Transverse colon (tissue), 4 donors: ENCODE results near the gene FSIP2. TPM values are rescaled to one million over a fixed set of nuclear protein-coding genes. Genes with fewer than 3 reads are reported as not detected.

Experiments used
- DNase-seq: peaks from one replicate; pipeline ENCODE4 v3.0.0-alpha.2; 2019
- H3K27ac ChIP-seq, 4 donors: fragments of 200-600 bp; sonication (generic); 2 replicates each; pipeline ENCODE4 v1.5.1; 2016 to 2018; ENCODE audit warnings: inconsistent platforms in 4 of 4
- H3K27me3 ChIP-seq: fragments of 200-600 bp; sonication (generic); 2 replicates; pipeline ENCODE4 v1.5.1; 2017; ENCODE audit warnings: inconsistent platforms
- H3K36me3 ChIP-seq, 4 donors: fragments of 200-600 bp; sonication (generic); 2 replicates each; pipeline ENCODE4 v1.5.1; 2017 to 2019; ENCODE audit warnings: inconsistent platforms in 4 of 4
- H3K4me1 ChIP-seq, 4 donors: fragments of 200-600 bp; sonication (generic); 2 replicates each; pipeline ENCODE4 v1.5.1; 2017 to 2020; ENCODE audit warnings: inconsistent platforms in 4 of 4
- H3K4me3 ChIP-seq, 4 donors: fragments of 200-600 bp; sonication (generic); 1 replicate in 1 of 4; 2 replicates in 3 of 4; pipeline versions ENCODE4 v1.5.1 to v1.6.1; 2017 to 2019; ENCODE audit warnings: inconsistent platforms in 4 of 4
- H3K9me3 ChIP-seq, 2 donors: fragments of 200-600 bp; sonication (generic); 2 replicates each; pipeline ENCODE4 v1.5.1; 2017 to 2019; ENCODE audit warnings: inconsistent platforms in 2 of 2
- CTCF ChIP-seq, 5 experiments: fragments of 200-600 bp in 3 of 5; fragments of 450-650 bp in 2 of 5; sonication (generic) in 3 of 5; IDR thresholded peaks; 1 replicate in 2 of 5; 2 replicates in 3 of 5; pipeline ENCODE4 v1.5.1; 2016 to 2017; ENCODE audit warnings: antibody characterized with exemption in 5 of 5, inconsistent platforms in 3 of 5, mild to moderate bottlenecking in 2 of 5, moderate library complexity in 1 of 5
- EP300 ChIP-seq: sonication (generic); formaldehyde crosslinking; IDR thresholded peaks from one replicate; pipeline ENCODE4 v1.6.1; 2017; ENCODE audit warnings: antibody characterized with exemption, low read depth
- POLR2A ChIP-seq: fragments of 450-650 bp; IDR thresholded peaks from one replicate; pipeline ENCODE4 v1.6.1; 2016; ENCODE audit warnings: antibody characterized with exemption, mild to moderate bottlenecking, moderate library complexity
- POLR2AphosphoS5 ChIP-seq, 3 donors: sonication (generic); formaldehyde crosslinking; IDR thresholded peaks; one replicate each; pipeline ENCODE4 v1.6.1; 2016; ENCODE audit warnings: antibody characterized with exemption in 3 of 3
- WGBS, 2 donors: methylation state at CpG; one replicate each; pipeline ENCODE4 v1.1.5; 2018; ENCODE audit warnings: low coverage in 1 of 2; 5-methylcytosine and 5-hydroxymethylcytosine counted together
- in situ Hi-C, 4 donors: fragments of 200-750 bp; cut with MboI; loops; one replicate each; pipeline versions ENCODE4 v1.15.0 to v1.15.1; 2017; ENCODE audit warnings: low sequenced_read_pairs in 3 of 4, low pct_ligation_motif_present in 1 of 4, low pct_unique_long_range_greater_than_20kb in 1 of 4
- intact Hi-C: fragments of 100-400 bp; cut with DNase I; formaldehyde crosslinking; loops from one replicate; pipeline ENCODE4 v1.15.1; 2023; ENCODE audit warnings: low total_unique reads
- total RNA-seq, 4 donors: library from RNA; depleted of rRNA; stranded (reverse); fragments of >200 nt; gene quantifications; one replicate each; pipeline ENCODE4 v1.1.0, GENCODE V29; 2016

Gene FSIP2
- total RNA-seq, 4 donors from 2014 or later, result 9.2 to 56.4 (median 38.2) TPM

GRCh38 chr2:185771396-185771795 lies 32.8 kb downstream of the FSIP2 start:
- peaks cover 0 to 6% (median 0%) of the 10 kb centered on the region in 4 donors for H3K4me1 ChIP-seq
- intact Hi-C loops, result no loop called here
- TF ChIP-seq POLR2AphosphoS5 (IDR thresholded peaks at IDR 0.05) (no peak), EP300 (no peak), CTCF (IDR thresholded peaks at IDR 0.05) (no peak), POLR2A (no peak)

GRCh38 chr2:185780890-185781289 lies 42.3 kb downstream of the FSIP2 start:
- H3K4me1 ChIP-seq, result peaks cover 0 to 14% (median 8%) of the 10 kb centered on the region in 4 donors
- in situ Hi-C loops, result no loop called here
- WGBS, 2 donors, result 39 to 65% methylated on average over 2 of the region's 2 CpGs
- H3K27ac ChIP-seq, result no peak overlapping the region
- intact Hi-C loops, result no loop called here
- no peak for TF ChIP-seq POLR2A
- no peak for TF ChIP-seq CTCF (IDR thresholded peaks at IDR 0.05)
- TF ChIP-seq POLR2AphosphoS5 (IDR thresholded peaks at IDR 0.05), result no peak
- TF ChIP-seq EP300, result no peak
- H3K27me3 ChIP-seq, result no peaks in the 10 kb centered on the region
- no peaks in the 10 kb centered on the region for H3K9me3 ChIP-seq
- no peak for DNase-seq
- H3K36me3 ChIP-seq, result no peaks in the 10 kb centered on the region
- H3K4me3 ChIP-seq, result no peak overlapping the region

More at GRCh38 chr2:185771396-185771795, 32.8 kb downstream of the FSIP2 start:
- Histone ChIP-seq H3K36me3 (no peaks in the 10 kb centered on the region), H3K4me3 (no peak overlapping the region), H3K27me3 (no peaks in the 10 kb centered on the region), H3K27ac (no peak overlapping the region), H3K9me3 (peaks cover 28 to 36% of the 10 kb centered on the region in 2 donors)
- in situ Hi-C loops, result no loop called here
- no peak for DNase-seq

- TF ChIP-seq EP300 (no peak), POLR2AphosphoS5 (IDR thresholded peaks at IDR 0.05) (no peak), POLR2A (no peak), CTCF (IDR thresholded peaks at IDR 0.05) (no peak)
- 46 to 61% methylated on average over 2 to 4 of the region's 4 CpGs for WGBS, 2 donors
- in situ Hi-C loops (no loop called here), intact Hi-C loops (no loop called here)
- H3K9me3 ChIP-seq, result no peaks in the 10 kb centered on the region
- peaks cover 0 to 14% (median 8%) of the 10 kb centered on the region in 4 donors for H3K4me1 ChIP-seq
- no peak overlapping the region for H3K4me3 ChIP-seq
- no peak overlapping the region for H3K27ac ChIP-seq
- H3K27me3 ChIP-seq, result no peaks in the 10 kb centered on the region
- DNase-seq, result no peak
- no peaks in the 10 kb centered on the region for H3K36me3 ChIP-seq
Observed at GRCh38 chr2:185782223-185782769, 43.7 kb downstream of the FSIP2 start.

- in situ Hi-C loops (no loop called here), intact Hi-C loops (no loop called here)
- no peaks in the 10 kb centered on the region for H3K9me3 ChIP-seq
- no peak for DNase-seq
- no peak overlapping the region for H3K4me3 ChIP-seq
- no peak for TF ChIP-seq POLR2AphosphoS5 (IDR thresholded peaks at IDR 0.05)
- no peak for TF ChIP-seq POLR2A
- TF ChIP-seq CTCF (IDR thresholded peaks at IDR 0.05), result no peak
- TF ChIP-seq EP300, result no peak
- no peaks in the 10 kb centered on the region for H3K27me3 ChIP-seq
- H3K36me3 ChIP-seq, result no peaks in the 10 kb centered on the region
- H3K27ac ChIP-seq, result no peak overlapping the region
- peaks cover 0 to 12% (median 7%) of the 10 kb centered on the region in 4 donors for H3K4me1 ChIP-seq
Observed at GRCh38 chr2:185785156-185785555, 46.6 kb downstream of the FSIP2 start.
